ENCODE results near the gene PACSIN3. TPM values are rescaled to one million over a fixed set of nuclear protein-coding genes. Genes with fewer than 3 reads are reported as not detected.

Gene PACSIN3
- total and polyA plus RNA-seq, 2 of the 13 experiments (the other 11 are each of a cell fraction or from before 2014, with no cell fraction given), result 47.9 to 93.3 TPM

DNA sequence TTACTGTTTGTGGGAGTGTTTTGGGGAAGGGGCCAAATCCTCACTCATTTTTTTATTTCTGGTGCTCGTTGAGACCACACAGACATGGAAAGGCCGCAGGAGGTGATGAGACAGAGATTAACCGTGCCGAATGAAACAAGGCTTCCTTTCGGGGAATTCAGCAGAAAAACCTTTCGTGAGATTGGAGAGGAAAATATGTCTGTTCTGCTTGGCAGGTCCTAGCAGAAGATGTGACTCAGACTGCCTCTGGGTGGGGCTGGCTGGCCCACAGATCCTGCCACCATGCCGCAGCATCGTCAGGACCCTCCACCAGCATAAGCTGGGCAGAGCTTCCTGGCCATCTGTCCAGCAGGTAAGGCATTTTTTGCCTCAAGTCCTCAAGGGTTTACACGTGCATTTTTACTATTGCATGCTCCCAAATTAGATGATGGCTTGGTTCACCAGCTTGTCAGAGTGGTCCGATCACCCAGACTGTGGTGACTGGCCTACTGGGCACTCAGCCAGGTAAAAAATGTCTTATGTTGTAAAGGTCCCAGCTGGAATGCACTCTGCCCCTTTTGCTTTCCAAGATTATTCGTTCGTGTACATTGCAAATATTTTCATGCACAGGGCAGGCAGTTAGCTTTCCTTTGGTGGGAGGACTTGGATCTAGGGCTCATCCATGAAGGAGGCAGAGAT lies 30.0 kb upstream of the PACSIN3 start (continued):
- TF ChIP-seq ZNF496 (CRISPR knock-in tag; IDR thresholded peaks at IDR 0.05; ENCODE audit: insufficient replicate concordance), result no peak
- no peak for TF ChIP-seq ZNF235 (CRISPR knock-in tag; IDR thresholded peaks at IDR 0.05; ENCODE audit: borderline replicate concordance)
- no peak for TF ChIP-seq MIER2 (CRISPR knock-in tag; IDR thresholded peaks at IDR 0.05)
- no peak for TF ChIP-seq ZNF264 (CRISPR knock-in tag; IDR thresholded peaks at IDR 0.05)
- TF ChIP-seq HDAC1 (CRISPR knock-in tag; IDR thresholded peaks at IDR 0.05), result peak; percentile 82
- TF ChIP-seq, protein P1, sequence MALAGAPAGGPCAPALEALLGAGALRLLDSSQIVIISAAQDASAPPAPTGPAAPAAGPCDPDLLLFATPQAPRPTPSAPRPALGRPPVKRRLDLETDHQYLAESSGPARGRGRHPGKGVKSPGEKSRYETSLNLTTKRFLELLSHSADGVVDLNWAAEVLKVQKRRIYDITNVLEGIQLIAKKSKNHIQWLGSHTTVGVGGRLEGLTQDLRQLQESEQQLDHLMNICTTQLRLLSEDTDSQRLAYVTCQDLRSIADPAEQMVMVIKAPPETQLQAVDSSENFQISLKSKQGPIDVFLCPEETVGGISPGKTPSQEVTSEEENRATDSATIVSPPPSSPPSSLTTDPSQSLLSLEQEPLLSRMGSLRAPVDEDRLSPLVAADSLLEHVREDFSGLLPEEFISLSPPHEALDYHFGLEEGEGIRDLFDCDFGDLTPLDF (CRISPR knock-in tag; IDR thresholded peaks at IDR 0.05), result no peak
- no peak for TF ChIP-seq ZNF598 (CRISPR knock-in tag; IDR thresholded peaks at IDR 0.05; ENCODE audit: borderline replicate concordance)
- TF ChIP-seq PLRG1 (conservative IDR thresholded peaks at IDR 0.05), result no peak
- TF ChIP-seq MZF1 (CRISPR knock-in tag; IDR thresholded peaks at IDR 0.05; ENCODE audit: borderline replicate concordance), result no peak
- TF ChIP-seq ZNF678 (CRISPR knock-in tag; IDR thresholded peaks at IDR 0.05), result no peak
- peak; percentile 83 for TF ChIP-seq ZNF263 (CRISPR knock-in tag; IDR thresholded peaks at IDR 0.05)
- TF ChIP-seq, protein P2, sequence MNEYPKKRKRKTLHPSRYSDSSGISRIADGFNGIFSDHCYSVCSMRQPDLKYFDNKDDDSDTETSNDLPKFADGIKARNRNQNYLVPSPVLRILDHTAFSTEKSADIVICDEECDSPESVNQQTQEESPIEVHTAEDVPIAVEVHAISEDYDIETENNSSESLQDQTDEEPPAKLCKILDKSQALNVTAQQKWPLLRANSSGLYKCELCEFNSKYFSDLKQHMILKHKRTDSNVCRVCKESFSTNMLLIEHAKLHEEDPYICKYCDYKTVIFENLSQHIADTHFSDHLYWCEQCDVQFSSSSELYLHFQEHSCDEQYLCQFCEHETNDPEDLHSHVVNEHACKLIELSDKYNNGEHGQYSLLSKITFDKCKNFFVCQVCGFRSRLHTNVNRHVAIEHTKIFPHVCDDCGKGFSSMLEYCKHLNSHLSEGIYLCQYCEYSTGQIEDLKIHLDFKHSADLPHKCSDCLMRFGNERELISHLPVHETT (CRISPR knock-in tag; conservative IDR thresholded peaks at IDR 0.05), result no peak
- no peak for TF ChIP-seq CHD2 (IDR thresholded peaks at IDR 0.05; ENCODE audit: low read depth, low read length)
- TF ChIP-seq, protein P3, sequence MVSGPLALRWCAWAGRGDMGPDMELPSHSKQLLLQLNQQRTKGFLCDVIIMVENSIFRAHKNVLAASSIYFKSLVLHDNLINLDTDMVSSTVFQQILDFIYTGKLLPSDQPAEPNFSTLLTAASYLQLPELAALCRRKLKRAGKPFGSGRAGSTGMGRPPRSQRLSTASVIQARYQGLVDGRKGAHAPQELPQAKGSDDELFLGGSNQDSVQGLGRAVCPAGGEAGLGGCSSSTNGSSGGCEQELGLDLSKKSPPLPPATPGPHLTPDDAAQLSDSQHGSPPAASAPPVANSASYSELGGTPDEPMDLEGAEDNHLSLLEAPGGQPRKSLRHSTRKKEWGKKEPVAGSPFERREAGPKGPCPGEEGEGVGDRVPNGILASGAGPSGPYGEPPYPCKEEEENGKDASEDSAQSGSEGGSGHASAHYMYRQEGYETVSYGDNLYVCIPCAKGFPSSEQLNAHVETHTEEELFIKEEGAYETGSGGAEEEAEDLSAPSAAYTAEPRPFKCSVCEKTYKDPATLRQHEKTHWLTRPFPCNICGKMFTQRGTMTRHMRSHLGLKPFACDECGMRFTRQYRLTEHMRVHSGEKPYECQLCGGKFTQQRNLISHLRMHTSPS (CRISPR knock-in tag; IDR thresholded peaks at IDR 0.05; ENCODE audit: low read depth), result no peak
- TF ChIP-seq MAFK (conservative IDR thresholded peaks at IDR 0.05 in 1 of 2, IDR thresholded peaks at IDR 0.05 in 1 of 2; ENCODE audit: low read length in 2 of 2), result no peak
- TF ChIP-seq HOXA5 (CRISPR knock-in tag; IDR thresholded peaks at IDR 0.05), result no peak
- TF ChIP-seq, protein P4, sequence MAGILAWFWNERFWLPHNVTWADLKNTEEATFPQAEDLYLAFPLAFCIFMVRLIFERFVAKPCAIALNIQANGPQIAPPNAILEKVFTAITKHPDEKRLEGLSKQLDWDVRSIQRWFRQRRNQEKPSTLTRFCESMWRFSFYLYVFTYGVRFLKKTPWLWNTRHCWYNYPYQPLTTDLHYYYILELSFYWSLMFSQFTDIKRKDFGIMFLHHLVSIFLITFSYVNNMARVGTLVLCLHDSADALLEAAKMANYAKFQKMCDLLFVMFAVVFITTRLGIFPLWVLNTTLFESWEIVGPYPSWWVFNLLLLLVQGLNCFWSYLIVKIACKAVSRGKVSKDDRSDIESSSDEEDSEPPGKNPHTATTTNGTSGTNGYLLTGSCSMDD (CRISPR knock-in tag; IDR thresholded peaks at IDR 0.05), result no peak
- TF ChIP-seq IRX3 (CRISPR knock-in tag; IDR thresholded peaks at IDR 0.05; ENCODE audit: borderline replicate concordance, low read depth), result no peak
- TF ChIP-seq, protein P5, sequence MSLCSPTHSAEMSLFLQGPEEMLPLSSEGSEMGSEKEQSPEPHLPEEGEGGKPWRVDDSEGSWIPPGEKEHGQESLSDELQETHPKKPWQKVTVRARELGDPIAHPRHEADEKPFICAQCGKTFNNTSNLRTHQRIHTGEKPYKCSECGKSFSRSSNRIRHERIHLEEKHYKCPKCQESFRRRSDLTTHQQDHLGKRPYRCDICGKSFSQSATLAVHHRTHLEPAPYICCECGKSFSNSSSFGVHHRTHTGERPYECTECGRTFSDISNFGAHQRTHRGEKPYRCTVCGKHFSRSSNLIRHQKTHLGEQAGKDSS (CRISPR knock-in tag; IDR thresholded peaks at IDR 0.05; ENCODE audit: borderline replicate concordance, low read depth), result no peak
- TF ChIP-seq MIXL1 (CRISPR knock-in tag; IDR thresholded peaks at IDR 0.05), result no peak
- TF ChIP-seq ZNF530 (CRISPR knock-in tag; IDR thresholded peaks at IDR 0.05; ENCODE audit: low read depth), result no peak
- TF ChIP-seq, protein P6, sequence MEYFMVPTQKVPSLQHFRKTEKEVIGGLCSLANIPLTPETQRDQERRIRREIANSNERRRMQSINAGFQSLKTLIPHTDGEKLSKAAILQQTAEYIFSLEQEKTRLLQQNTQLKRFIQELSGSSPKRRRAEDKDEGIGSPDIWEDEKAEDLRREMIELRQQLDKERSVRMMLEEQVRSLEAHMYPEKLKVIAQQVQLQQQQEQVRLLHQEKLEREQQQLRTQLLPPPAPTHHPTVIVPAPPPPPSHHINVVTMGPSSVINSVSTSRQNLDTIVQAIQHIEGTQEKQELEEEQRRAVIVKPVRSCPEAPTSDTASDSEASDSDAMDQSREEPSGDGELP (IDR thresholded peaks at IDR 0.05; ENCODE audit: borderline replicate concordance, low read depth), result peak; percentile 79
- no peak for TF ChIP-seq ZNF616 (CRISPR knock-in tag; IDR thresholded peaks at IDR 0.05; ENCODE audit: low read depth)
- TF ChIP-seq ZNF331 (CRISPR knock-in tag; IDR thresholded peaks at IDR 0.05), result no peak
